ENCODE data around the gene KCTD5.

- no peak for TF ChIP-seq CTCF (conservative IDR thresholded peaks at IDR 0.05; ENCODE audit: low read length)
- TF ChIP-seq EZH2phosphoT487 (IDR thresholded peaks at IDR 0.05; ENCODE audit: borderline replicate concordance) = no peak
Measured at GRCh38 chr16:2692251-2692947, 10.1 kb downstream of the KCTD5 start.

Measured in Loucy (cell line).